Lower leg skin (tissue), 4 donors: Measurements from ENCODE around the gene CCDC183. TPM values are rescaled to one million over a fixed set of nuclear protein-coding genes. Genes with fewer than 3 reads are reported as not detected.

Experiments
- DNase-seq, 2 donors: peaks; one replicate each; pipeline ENCODE4 v3.0.0-alpha.2; 2019; ENCODE audit warnings: low spot score in 2 of 2
- H3K4me3 ChIP-seq: fragments of 200-600 bp; sonication (generic); 2 replicates; pipeline ENCODE4 v1.5.1; 2017; ENCODE audit warnings: mild to moderate bottlenecking, low read depth; ENCODE audit not compliant: poor library complexity, severe bottlenecking
- POLR2A ChIP-seq, 2 donors: fragments of 450-650 bp; IDR thresholded peaks; one replicate each; pipeline ENCODE4 v1.6.1; 2016 to 2017; ENCODE audit warnings: antibody characterized with exemption in 2 of 2, mild to moderate bottlenecking in 1 of 2, moderate library complexity in 1 of 2
- WGBS, 2 donors: methylation state at CpG; one replicate each; pipeline ENCODE4 v1.1.5; 2018; 5-methylcytosine and 5-hydroxymethylcytosine counted together
- intact Hi-C: fragments of 100-400 bp; cut with DNase I; formaldehyde crosslinking; loops from one replicate; pipeline ENCODE4 v1.15.0; 2023; ENCODE audit warnings: low total_unique reads
- total RNA-seq, 4 donors: library from RNA; depleted of rRNA; stranded (reverse); fragments of >200 nt; gene quantifications; one replicate each; pipeline ENCODE4 v1.1.0, GENCODE V29; 2016
- TF ChIP-seq, protein P1 (sequence below), 3 donors: fragments of 450-650 bp; IDR thresholded peaks; one replicate each; pipeline ENCODE4 v1.5.1; 2016; ENCODE audit warnings: antibody characterized with exemption in 3 of 3, mild to moderate bottlenecking in 3 of 3, moderate library complexity in 2 of 3

CCDC183 gene
- total RNA-seq, 4 donors from 2014 or later = 0.37 to 9.1 (median 2.0) TPM

DNA sequence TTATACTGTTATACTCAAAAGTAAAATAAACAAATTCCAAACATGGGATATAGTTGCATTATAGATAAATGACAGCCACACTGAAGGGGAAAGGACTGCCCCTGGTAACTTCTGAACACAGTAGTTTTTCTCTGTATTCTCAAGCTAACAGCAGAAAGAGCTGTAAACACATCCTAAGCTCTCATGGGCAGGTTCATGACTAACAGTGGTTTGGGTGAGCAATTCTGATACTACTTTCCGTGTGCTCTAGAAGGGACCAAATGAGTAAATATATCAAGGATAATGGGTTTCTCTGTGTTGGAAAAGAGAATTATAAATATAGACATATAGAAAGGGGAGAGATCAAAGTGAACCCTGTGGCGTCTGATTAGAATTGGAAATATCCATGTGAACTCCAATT lies 45.6 kb upstream of the CCDC183 start:
- TF ChIP-seq, protein P1, sequence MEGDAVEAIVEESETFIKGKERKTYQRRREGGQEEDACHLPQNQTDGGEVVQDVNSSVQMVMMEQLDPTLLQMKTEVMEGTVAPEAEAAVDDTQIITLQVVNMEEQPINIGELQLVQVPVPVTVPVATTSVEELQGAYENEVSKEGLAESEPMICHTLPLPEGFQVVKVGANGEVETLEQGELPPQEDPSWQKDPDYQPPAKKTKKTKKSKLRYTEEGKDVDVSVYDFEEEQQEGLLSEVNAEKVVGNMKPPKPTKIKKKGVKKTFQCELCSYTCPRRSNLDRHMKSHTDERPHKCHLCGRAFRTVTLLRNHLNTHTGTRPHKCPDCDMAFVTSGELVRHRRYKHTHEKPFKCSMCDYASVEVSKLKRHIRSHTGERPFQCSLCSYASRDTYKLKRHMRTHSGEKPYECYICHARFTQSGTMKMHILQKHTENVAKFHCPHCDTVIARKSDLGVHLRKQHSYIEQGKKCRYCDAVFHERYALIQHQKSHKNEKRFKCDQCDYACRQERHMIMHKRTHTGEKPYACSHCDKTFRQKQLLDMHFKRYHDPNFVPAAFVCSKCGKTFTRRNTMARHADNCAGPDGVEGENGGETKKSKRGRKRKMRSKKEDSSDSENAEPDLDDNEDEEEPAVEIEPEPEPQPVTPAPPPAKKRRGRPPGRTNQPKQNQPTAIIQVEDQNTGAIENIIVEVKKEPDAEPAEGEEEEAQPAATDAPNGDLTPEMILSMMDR (IDR thresholded peaks at IDR 0.05) = no peak
- no peak for TF ChIP-seq POLR2A (IDR thresholded peaks at IDR 0.05)
- WGBS, 2 donors = 28 to 40% methylated on average over 2 of the region's 2 CpGs
- no peak for DNase-seq
- H3K4me3 ChIP-seq = no peak overlapping the region
- intact Hi-C loops = no loop called here

DNA sequence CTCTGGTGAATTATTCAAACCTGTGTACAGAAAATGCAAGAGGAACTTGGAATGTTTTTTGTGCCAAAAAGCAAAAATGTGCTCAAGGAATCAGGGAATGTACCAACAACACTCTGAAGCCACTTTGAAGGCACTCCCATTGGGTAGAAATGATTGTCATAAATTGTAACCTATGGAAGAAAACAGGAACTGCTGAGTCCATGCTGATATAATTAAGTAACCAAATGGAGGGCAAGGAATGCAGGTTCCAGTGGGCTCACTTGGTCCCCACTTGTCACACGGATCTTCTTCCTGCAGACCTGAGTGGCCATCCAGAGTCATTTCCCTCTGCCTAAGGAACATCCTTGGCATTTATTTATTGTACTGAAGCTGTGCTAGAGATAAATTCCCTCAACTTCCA lies 44.9 kb upstream of the CCDC183 start:
- H3K4me3 ChIP-seq = no peak overlapping the region
- DNase-seq = no peak
- 81 to 83% methylated on average over 1 of the region's 1 CpG for WGBS, 2 donors
- intact Hi-C loops = no loop called here
- TF ChIP-seq, protein P1 (IDR thresholded peaks at IDR 0.05) = no peak
- no peak for TF ChIP-seq POLR2A (IDR thresholded peaks at IDR 0.05)

DNA sequence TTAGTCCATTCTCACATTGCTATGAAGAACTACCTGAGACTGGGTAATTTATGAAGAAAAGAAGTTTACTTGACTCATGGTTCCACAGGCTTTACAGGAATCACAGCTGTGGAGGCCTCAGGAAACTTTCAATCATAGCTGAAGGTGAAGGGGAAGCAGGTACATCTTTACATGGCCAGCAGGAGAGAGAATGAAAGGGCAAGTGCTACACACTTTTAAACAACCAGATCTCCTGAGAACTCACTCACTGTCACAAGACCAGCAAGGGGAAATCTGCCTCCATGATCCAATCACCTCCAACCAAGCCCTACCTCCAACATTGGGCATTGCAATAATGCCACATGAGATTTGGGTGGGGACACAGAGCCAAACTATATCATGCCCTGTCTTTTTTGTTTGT lies 44.3 kb upstream of the CCDC183 start:
- no peak overlapping the region for H3K4me3 ChIP-seq
- TF ChIP-seq POLR2A (IDR thresholded peaks at IDR 0.05) = no peak
- TF ChIP-seq, protein P1 (IDR thresholded peaks at IDR 0.05) = no peak
- intact Hi-C loops = no loop called here
- DNase-seq = no peak

GRCh38 chr9:136753371-136754058 lies 42.6 kb upstream of the CCDC183 start:
- TF ChIP-seq, protein P1 (IDR thresholded peaks at IDR 0.05) = no peak
- TF ChIP-seq POLR2A (IDR thresholded peaks at IDR 0.05) = no peak
- WGBS, 2 donors = 83 to 87% methylated on average over 29 to 31 of the region's 31 CpGs
- H3K4me3 ChIP-seq = no peak overlapping the region
- intact Hi-C loops = no loop called here
- no peak for DNase-seq

GRCh38 chr9:136754059-136754572 lies 42.0 kb upstream of the CCDC183 start:
- WGBS, 2 donors = 72 to 80% methylated on average over 12 to 17 of the region's 17 CpGs
- TF ChIP-seq POLR2A (IDR thresholded peaks at IDR 0.05) = no peak
- TF ChIP-seq, protein P1 (IDR thresholded peaks at IDR 0.05) = no peak
- DNase-seq = no peak
- H3K4me3 ChIP-seq = no peak overlapping the region
- intact Hi-C loops = no loop called here
